HepG2 (cell line): ENCODE measurements around the gene TBC1D3K. TPM values are rescaled to one million over a fixed set of nuclear protein-coding genes. Genes with fewer than 3 reads are reported as not detected.

Source experiments
- HDAC6 ChIP-seq: fragments of 200-600 bp; sonication (generic); IDR thresholded peaks from 2 replicates; pipeline ENCODE4 v1.7.0; 2017; ENCODE audit warnings: mild to moderate bottlenecking, antibody characterized with exemption, low read length, low read depth
- HNF4A ChIP-seq: sonication (generic); formaldehyde crosslinking; IDR thresholded peaks from 2 replicates; pipeline ENCODE4 v1.4.0; 2020; ENCODE audit warnings: missing genetic modification reagents
- NCOA2 ChIP-seq: sonication (generic); formaldehyde crosslinking; IDR thresholded peaks from 2 replicates; pipeline ENCODE4 v1.8.0; 2022; ENCODE audit warnings: inconsistent platforms
- NR2F6 ChIP-seq, 2 experiments: IDR thresholded peaks; 2 replicates each; pipeline ENCODE4 v1.6.1; 2016; ENCODE audit warnings: antibody characterized with exemption in 1 of 2, mild to moderate bottlenecking in 1 of 2
- RFXAP ChIP-seq: sonication (generic); formaldehyde crosslinking; IDR thresholded peaks from 2 replicates; pipeline ENCODE4 v1.4.0; 2020; ENCODE audit warnings: missing genetic modification reagents, borderline replicate concordance
- SETDB1 ChIP-seq: sonication (generic); formaldehyde crosslinking; IDR thresholded peaks from 2 replicates; pipeline ENCODE4 v1.5.1; 2020; ENCODE audit warnings: missing genetic modification reagents, mild to moderate bottlenecking, borderline replicate concordance
- SMAD9 ChIP-seq: sonication (generic); formaldehyde crosslinking; IDR thresholded peaks from 2 replicates; pipeline ENCODE4 v1.5.1; 2020; ENCODE audit warnings: mild to moderate bottlenecking, missing genetic modification reagents
- SOX13 ChIP-seq, 3 experiments: fragments of 450-650 bp in 1 of 3; sonication (generic) in 1 of 3; formaldehyde crosslinking in 1 of 3; IDR thresholded peaks in 2 of 3; conservative IDR thresholded peaks in 1 of 3; 2 replicates each; pipeline versions ENCODE4 v1.5.0 to v1.6.1; 2016 to 2020; ENCODE audit warnings: antibody characterized with exemption in 1 of 3, mild to moderate bottlenecking in 1 of 3, missing compliant biosample characterization in 1 of 3, missing genetic modification reagents in 1 of 3, moderate library complexity in 1 of 3
- TOPORS ChIP-seq: sonication (generic); formaldehyde crosslinking; IDR thresholded peaks from 2 replicates; pipeline ENCODE4 v1.8.0; 2023; ENCODE audit warnings: mild to moderate bottlenecking, missing genetic modification reagents
- ZFP62 ChIP-seq: sonication (generic); formaldehyde crosslinking; IDR thresholded peaks from 2 replicates; pipeline ENCODE4 v1.4.0; 2020; ENCODE audit warnings: missing genetic modification reagents
- ZIK1 ChIP-seq: sonication (generic); formaldehyde crosslinking; IDR thresholded peaks from 2 replicates; pipeline ENCODE4 v1.5.0; 2020; ENCODE audit warnings: mild to moderate bottlenecking, low read depth, missing genetic modification reagents, borderline replicate concordance
- ZNF12 ChIP-seq: sonication (generic); formaldehyde crosslinking; IDR thresholded peaks from 2 replicates; pipeline ENCODE4 v1.5.0; 2020; ENCODE audit warnings: missing genetic modification reagents
- ZNF232 ChIP-seq: sonication (generic); formaldehyde crosslinking; IDR thresholded peaks from 2 replicates; pipeline ENCODE4 v1.4.0; 2020; ENCODE audit warnings: missing genetic modification reagents, borderline replicate concordance
- ZNF329 ChIP-seq: sonication (generic); formaldehyde crosslinking; IDR thresholded peaks from 2 replicates; pipeline ENCODE4 v1.9.0; 2021; ENCODE audit warnings: low read depth, mild to moderate bottlenecking, missing genetic modification reagents
- ZNF501 ChIP-seq: sonication (generic); formaldehyde crosslinking; IDR thresholded peaks from 2 replicates; pipeline ENCODE4 v1.5.1; 2020; ENCODE audit warnings: mild to moderate bottlenecking, moderate library complexity, missing genetic modification reagents
- ZNF558 ChIP-seq: sonication (generic); formaldehyde crosslinking; IDR thresholded peaks from 2 replicates; pipeline ENCODE4 v1.9.0; 2022; ENCODE audit warnings: mild to moderate bottlenecking, missing genetic modification reagents, borderline replicate concordance
- ZNF709 ChIP-seq: sonication (generic); formaldehyde crosslinking; IDR thresholded peaks from 2 replicates; pipeline ENCODE4 v1.5.0; 2020; ENCODE audit warnings: mild to moderate bottlenecking, missing genetic modification reagents
- ZNF75D ChIP-seq: sonication (generic); formaldehyde crosslinking; IDR thresholded peaks from 2 replicates; pipeline ENCODE4 v1.8.1; 2023; ENCODE audit warnings: missing genetic modification reagents, mild to moderate bottlenecking, borderline replicate concordance
- polyA plus RNA-seq, 8 experiments: library from polyadenylated mRNA; depleted of rRNA in 3 of 8; stranded (reverse) in 7 of 8; unstranded in 1 of 8; fragments of >200 nt; fragmentation: Illumina TruSeq in 4 of 8; extraction: Trizol in 4 of 8; gene quantifications; 2 replicates each; pipeline versions ENCODE4 v1.2.1 to v1.2.3, GENCODE V29; 2011 to 2016; ENCODE audit warnings: low read depth in 4 of 8, missing spikeins in 1 of 8, mixed read lengths in 1 of 8; ENCODE audit not compliant: insufficient read depth in 1 of 8
- total RNA-seq, 5 experiments: library from RNA; depleted of rRNA; stranded (reverse); fragments of >200 nt; fragmentation: Illumina TruSeq; extraction: Trizol; gene quantifications; 2 replicates each; pipeline ENCODE4 v1.2.3, GENCODE V29; 2016; ENCODE audit warnings: low read depth in 1 of 5
- TF ChIP-seq, protein P1 (sequence below): IDR thresholded peaks from 2 replicates; pipeline ENCODE4 v1.6.1; 2016; ENCODE audit warnings: missing biosample characterization, missing genetic modification reagents, low read depth
- TF ChIP-seq, protein P2 (sequence below): sonication (generic); formaldehyde crosslinking; IDR thresholded peaks from 2 replicates; pipeline ENCODE4 v1.5.0; 2020; ENCODE audit warnings: missing genetic modification reagents
- TF ChIP-seq, protein P3 (sequence below): sonication (generic); formaldehyde crosslinking; conservative IDR thresholded peaks from 2 replicates; pipeline ENCODE4 v1.4.0; 2020; ENCODE audit warnings: missing genetic modification reagents
- TF ChIP-seq, protein P4 (sequence below): sonication (generic); formaldehyde crosslinking; IDR thresholded peaks from 2 replicates; pipeline ENCODE4 v1.4.0; 2020; ENCODE audit warnings: missing genetic modification reagents
- TF ChIP-seq, protein P5 (sequence below): sonication (generic); formaldehyde crosslinking; IDR thresholded peaks from 2 replicates; pipeline ENCODE4 v1.8.0; 2022; ENCODE audit warnings: mild to moderate bottlenecking, missing genetic modification reagents; ENCODE audit not compliant: insufficient replicate concordance

TBC1D3K gene
- total and polyA plus RNA-seq, 2 of the 13 experiments (the other 11 are each of a cell fraction or from before 2014, with no cell fraction given), result not detected

DNA sequence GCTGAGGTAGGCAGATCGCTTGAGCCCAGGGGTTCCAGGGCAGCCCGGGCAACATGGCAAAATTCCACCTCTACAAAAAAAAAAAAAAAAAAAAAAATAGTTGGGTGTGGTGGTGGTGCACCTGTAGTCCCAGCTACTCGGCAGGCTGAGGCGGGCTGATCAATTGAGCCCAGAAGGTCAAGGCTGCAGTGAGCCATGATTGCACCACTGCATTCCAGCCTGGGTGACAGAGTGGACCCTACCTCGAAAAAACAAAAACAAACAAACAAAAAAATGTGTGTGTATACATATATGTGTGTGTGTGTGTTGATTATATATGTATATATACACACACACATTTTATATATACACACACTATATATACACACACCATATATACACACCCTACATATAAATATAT lies 39.1 kb upstream of the TBC1D3K start (continued):
- 0 out of 2 replicates have a peak, but pooled peaks have one; percentile 28 for TF ChIP-seq ZNF12 (CRISPR knock-in tag)
- no peak for TF ChIP-seq ZFP62 (CRISPR knock-in tag)
- TF ChIP-seq SETDB1 (CRISPR knock-in tag), result no peak
- TF ChIP-seq RFXAP, result no peak
- TF ChIP-seq, protein P1, sequence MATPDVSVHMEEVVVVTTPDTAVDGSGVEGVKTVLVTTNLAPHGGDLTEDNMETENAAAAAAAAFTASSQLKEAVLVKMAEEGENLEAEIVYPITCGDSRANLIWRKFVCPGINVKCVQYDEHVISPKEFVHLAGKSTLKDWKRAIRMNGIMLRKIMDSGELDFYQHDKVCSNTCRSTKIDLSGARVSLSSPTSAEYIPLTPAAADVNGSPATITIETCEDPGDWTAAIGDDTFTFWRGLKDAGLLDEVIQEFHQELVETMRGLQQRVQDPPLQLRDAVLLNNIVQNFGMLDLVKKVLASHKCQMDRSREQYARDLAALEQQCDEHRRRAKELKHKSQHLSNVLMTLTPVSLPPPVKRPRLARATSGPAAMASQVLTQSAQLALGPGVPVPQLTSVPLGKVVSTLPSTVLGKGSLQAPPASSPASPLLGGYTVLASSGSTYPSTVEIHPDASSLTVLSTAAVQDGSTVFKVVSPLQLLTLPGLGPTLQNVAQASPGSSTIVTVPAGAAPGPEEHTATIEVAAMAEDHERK (CRISPR knock-in tag), result no peak
- TF ChIP-seq, protein P2, sequence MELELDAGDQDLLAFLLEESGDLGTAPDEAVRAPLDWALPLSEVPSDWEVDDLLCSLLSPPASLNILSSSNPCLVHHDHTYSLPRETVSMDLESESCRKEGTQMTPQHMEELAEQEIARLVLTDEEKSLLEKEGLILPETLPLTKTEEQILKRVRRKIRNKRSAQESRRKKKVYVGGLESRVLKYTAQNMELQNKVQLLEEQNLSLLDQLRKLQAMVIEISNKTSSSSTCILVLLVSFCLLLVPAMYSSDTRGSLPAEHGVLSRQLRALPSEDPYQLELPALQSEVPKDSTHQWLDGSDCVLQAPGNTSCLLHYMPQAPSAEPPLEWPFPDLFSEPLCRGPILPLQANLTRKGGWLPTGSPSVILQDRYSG (CRISPR knock-in tag), result no peak
- TF ChIP-seq ZIK1, result no peak
- TF ChIP-seq, protein P3, sequence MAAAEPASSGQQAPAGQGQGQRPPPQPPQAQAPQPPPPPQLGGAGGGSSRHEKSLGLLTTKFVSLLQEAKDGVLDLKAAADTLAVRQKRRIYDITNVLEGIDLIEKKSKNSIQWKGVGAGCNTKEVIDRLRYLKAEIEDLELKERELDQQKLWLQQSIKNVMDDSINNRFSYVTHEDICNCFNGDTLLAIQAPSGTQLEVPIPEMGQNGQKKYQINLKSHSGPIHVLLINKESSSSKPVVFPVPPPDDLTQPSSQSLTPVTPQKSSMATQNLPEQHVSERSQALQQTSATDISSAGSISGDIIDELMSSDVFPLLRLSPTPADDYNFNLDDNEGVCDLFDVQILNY (CRISPR knock-in tag), result no peak
- TF ChIP-seq TOPORS (CRISPR knock-in tag), result no peak
- TF ChIP-seq ZNF329, result no peak
- TF ChIP-seq ZNF558 (CRISPR knock-in tag), result no peak
- no peak for TF ChIP-seq ZNF232 (CRISPR knock-in tag)
- TF ChIP-seq HNF4A, result peak; percentile 74
- peak; percentile 76 for TF ChIP-seq NCOA2 (CRISPR knock-in tag)
- no peak for TF ChIP-seq ZNF709
- TF ChIP-seq, protein P4, sequence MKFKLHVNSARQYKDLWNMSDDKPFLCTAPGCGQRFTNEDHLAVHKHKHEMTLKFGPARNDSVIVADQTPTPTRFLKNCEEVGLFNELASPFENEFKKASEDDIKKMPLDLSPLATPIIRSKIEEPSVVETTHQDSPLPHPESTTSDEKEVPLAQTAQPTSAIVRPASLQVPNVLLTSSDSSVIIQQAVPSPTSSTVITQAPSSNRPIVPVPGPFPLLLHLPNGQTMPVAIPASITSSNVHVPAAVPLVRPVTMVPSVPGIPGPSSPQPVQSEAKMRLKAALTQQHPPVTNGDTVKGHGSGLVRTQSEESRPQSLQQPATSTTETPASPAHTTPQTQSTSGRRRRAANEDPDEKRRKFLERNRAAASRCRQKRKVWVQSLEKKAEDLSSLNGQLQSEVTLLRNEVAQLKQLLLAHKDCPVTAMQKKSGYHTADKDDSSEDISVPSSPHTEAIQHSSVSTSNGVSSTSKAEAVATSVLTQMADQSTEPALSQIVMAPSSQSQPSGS (CRISPR knock-in tag), result no peak
- no peak for TF ChIP-seq ZNF75D
- TF ChIP-seq, protein P5, sequence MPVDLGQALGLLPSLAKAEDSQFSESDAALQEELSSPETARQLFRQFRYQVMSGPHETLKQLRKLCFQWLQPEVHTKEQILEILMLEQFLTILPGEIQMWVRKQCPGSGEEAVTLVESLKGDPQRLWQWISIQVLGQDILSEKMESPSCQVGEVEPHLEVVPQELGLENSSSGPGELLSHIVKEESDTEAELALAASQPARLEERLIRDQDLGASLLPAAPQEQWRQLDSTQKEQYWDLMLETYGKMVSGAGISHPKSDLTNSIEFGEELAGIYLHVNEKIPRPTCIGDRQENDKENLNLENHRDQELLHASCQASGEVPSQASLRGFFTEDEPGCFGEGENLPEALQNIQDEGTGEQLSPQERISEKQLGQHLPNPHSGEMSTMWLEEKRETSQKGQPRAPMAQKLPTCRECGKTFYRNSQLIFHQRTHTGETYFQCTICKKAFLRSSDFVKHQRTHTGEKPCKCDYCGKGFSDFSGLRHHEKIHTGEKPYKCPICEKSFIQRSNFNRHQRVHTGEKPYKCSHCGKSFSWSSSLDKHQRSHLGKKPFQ (CRISPR knock-in tag), result no peak
- TF ChIP-seq SOX13 (IDR thresholded peaks at IDR 0.05), result no peak
- peak in 1 of 2 experiments; percentile 42; a peak in 1 of 4 replicates for TF ChIP-seq SOX13 (CRISPR knock-in tag; conservative IDR thresholded peaks at IDR 0.05 in 1 of 2, IDR thresholded peaks at IDR 0.05 in 1 of 2)
- TF ChIP-seq HDAC6, result no peak
- TF ChIP-seq SMAD9, result no peak
- TF ChIP-seq NR2F6 (IDR thresholded peaks at IDR 0.05), result peak; percentile 85
- TF ChIP-seq NR2F6 (CRISPR knock-in tag; IDR thresholded peaks at IDR 0.05), result peak; percentile 93
- 0 out of 2 replicates have a peak, but pooled peaks have one; percentile 32 for TF ChIP-seq ZNF501
